Fibroblast of peridontal ligament (primary cell): Measurements from ENCODE around the gene PSAP.

ENCODE experiments used
- DNase-seq: peaks from one replicate; pipeline ENCODE4 v3.0.0-alpha.2; 2010; ENCODE audit errors: extremely low read depth

The PSAP gene

GRCh38 chr10:71829171-71829570, 21.9 kb downstream of the PSAP start:
- DNase-seq = no peak

GRCh38 chr10:71828702-71829101, 22.3 kb downstream of the PSAP start:
- DNase-seq = no peak

GRCh38 chr10:71827852-71828251, 23.2 kb downstream of the PSAP start:
- no peak for DNase-seq

GRCh38 chr10:71825217-71825616, 25.8 kb downstream of the PSAP start:
- DNase-seq = no peak

GRCh38 chr10:71824333-71824732, 26.7 kb downstream of the PSAP start:
- DNase-seq = no peak

GRCh38 chr10:71823356-71823755, 27.7 kb downstream of the PSAP start:
- DNase-seq = no peak

- peak; percentile 29 for DNase-seq
These were observed 28.9 kb downstream of the PSAP start for GRCh38 chr10:71821909-71822763.

- no peak for DNase-seq
These were observed 30.1 kb downstream of the PSAP start for GRCh38 chr10:71820966-71821365.

GRCh38 chr10:71819985-71820384, 31.1 kb downstream of the PSAP start:
- DNase-seq = no peak

GRCh38 chr10:71819441-71819861, 31.6 kb downstream of the PSAP start:
- no peak for DNase-seq

GRCh38 chr10:71818674-71819260, 32.3 kb downstream of the PSAP start:
- no peak for DNase-seq

GRCh38 chr10:71817831-71818655, 33.0 kb downstream of the PSAP start:
- no peak for DNase-seq

GRCh38 chr10:71816936-71817618, 34.0 kb downstream of the PSAP start:
- DNase-seq = no peak

- no peak for DNase-seq
These were observed 34.6 kb downstream of the PSAP start for GRCh38 chr10:71816421-71816851.

- DNase-seq = no peak
These were observed 35.4 kb downstream of the PSAP start for GRCh38 chr10:71815515-71816130.

- no peak for DNase-seq
These were observed 36.1 kb downstream of the PSAP start for GRCh38 chr10:71814922-71815411.

GRCh38 chr10:71812913-71813590, 38.0 kb downstream of the PSAP start:
- DNase-seq = no peak

- peak; percentile 34 for DNase-seq
These were observed 38.8 kb downstream of the PSAP start for GRCh38 chr10:71812016-71812912.

- no peak for DNase-seq
These were observed 39.7 kb downstream of the PSAP start for GRCh38 chr10:71811351-71811750.
